ENCODE results near the gene RAMP1.

DNA sequence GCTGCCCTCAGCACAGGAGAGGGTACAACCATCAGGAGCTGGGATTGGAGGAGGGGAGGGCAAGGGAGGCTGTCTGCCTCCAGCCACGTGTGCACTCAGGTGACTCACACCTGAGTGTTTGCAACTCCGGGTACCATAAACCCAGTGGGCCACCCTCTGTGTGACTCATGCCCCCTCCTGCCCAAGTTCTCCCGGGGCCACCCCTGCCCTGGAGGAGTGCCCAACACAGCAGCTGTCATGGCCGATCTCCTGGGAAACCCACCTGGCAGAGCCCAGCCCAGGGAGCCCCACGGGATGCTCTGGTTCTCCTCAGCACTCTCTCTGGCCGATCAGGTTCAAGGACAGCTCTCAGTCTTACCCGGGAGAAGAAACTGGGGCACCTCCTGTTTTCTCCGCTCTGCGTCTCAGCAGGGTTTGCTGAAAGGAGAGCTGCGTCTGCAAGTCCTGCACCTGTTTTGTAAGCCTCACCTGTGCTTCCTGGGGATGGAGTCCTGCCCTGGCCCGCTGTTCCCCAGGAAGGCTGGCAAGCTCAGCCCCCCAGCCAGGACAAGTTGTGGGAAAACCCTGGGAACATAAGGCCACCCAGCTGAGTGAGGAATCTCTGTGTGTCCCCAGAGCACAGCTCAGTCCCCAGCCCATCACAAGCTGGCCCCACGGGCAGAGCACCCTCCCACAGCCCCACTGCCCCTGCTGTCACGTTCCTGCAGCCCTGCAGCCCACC is 63.4 kb downstream of the RAMP1 start:
- TF ChIP-seq, protein P1, sequence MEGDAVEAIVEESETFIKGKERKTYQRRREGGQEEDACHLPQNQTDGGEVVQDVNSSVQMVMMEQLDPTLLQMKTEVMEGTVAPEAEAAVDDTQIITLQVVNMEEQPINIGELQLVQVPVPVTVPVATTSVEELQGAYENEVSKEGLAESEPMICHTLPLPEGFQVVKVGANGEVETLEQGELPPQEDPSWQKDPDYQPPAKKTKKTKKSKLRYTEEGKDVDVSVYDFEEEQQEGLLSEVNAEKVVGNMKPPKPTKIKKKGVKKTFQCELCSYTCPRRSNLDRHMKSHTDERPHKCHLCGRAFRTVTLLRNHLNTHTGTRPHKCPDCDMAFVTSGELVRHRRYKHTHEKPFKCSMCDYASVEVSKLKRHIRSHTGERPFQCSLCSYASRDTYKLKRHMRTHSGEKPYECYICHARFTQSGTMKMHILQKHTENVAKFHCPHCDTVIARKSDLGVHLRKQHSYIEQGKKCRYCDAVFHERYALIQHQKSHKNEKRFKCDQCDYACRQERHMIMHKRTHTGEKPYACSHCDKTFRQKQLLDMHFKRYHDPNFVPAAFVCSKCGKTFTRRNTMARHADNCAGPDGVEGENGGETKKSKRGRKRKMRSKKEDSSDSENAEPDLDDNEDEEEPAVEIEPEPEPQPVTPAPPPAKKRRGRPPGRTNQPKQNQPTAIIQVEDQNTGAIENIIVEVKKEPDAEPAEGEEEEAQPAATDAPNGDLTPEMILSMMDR (IDR thresholded peaks at IDR 0.05 in 2 of 3, conservative IDR thresholded peaks at IDR 0.05 in 1 of 3; ENCODE audit: borderline replicate concordance in 1 of 3, insufficient read depth in 1 of 3, low read depth in 2 of 3, low read length in 2 of 3) = no peak
- TF ChIP-seq, protein P2, sequence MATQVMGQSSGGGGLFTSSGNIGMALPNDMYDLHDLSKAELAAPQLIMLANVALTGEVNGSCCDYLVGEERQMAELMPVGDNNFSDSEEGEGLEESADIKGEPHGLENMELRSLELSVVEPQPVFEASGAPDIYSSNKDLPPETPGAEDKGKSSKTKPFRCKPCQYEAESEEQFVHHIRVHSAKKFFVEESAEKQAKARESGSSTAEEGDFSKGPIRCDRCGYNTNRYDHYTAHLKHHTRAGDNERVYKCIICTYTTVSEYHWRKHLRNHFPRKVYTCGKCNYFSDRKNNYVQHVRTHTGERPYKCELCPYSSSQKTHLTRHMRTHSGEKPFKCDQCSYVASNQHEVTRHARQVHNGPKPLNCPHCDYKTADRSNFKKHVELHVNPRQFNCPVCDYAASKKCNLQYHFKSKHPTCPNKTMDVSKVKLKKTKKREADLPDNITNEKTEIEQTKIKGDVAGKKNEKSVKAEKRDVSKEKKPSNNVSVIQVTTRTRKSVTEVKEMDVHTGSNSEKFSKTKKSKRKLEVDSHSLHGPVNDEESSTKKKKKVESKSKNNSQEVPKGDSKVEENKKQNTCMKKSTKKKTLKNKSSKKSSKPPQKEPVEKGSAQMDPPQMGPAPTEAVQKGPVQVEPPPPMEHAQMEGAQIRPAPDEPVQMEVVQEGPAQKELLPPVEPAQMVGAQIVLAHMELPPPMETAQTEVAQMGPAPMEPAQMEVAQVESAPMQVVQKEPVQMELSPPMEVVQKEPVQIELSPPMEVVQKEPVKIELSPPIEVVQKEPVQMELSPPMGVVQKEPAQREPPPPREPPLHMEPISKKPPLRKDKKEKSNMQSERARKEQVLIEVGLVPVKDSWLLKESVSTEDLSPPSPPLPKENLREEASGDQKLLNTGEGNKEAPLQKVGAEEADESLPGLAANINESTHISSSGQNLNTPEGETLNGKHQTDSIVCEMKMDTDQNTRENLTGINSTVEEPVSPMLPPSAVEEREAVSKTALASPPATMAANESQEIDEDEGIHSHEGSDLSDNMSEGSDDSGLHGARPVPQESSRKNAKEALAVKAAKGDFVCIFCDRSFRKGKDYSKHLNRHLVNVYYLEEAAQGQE (IDR thresholded peaks at IDR 0.05; ENCODE audit: low read depth) = no peak
- TF ChIP-seq CEBPB (IDR thresholded peaks at IDR 0.05; ENCODE audit: low read depth) = no peak
- TF ChIP-seq ZNF274 (IDR thresholded peaks at IDR 0.05; ENCODE audit: low read depth, low read length) = no peak
- TF ChIP-seq EZH2phosphoT487 (IDR thresholded peaks at IDR 0.05; ENCODE audit: borderline replicate concordance) = no peak
- TF ChIP-seq, protein P3, sequence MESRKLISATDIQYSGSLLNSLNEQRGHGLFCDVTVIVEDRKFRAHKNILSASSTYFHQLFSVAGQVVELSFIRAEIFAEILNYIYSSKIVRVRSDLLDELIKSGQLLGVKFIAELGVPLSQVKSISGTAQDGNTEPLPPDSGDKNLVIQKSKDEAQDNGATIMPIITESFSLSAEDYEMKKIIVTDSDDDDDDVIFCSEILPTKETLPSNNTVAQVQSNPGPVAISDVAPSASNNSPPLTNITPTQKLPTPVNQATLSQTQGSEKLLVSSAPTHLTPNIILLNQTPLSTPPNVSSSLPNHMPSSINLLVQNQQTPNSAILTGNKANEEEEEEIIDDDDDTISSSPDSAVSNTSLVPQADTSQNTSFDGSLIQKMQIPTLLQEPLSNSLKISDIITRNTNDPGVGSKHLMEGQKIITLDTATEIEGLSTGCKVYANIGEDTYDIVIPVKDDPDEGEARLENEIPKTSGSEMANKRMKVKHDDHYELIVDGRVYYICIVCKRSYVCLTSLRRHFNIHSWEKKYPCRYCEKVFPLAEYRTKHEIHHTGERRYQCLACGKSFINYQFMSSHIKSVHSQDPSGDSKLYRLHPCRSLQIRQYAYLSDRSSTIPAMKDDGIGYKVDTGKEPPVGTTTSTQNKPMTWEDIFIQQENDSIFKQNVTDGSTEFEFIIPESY (IDR thresholded peaks at IDR 0.05; ENCODE audit: extremely low read depth, insufficient replicate concordance, low read length) = no peak
